K562 (cell line): ENCODE measurements around the gene SLC25A18. TPM values are rescaled to one million over a fixed set of nuclear protein-coding genes. Genes with fewer than 3 reads are reported as not detected.
A peak's percentile ranks its signal among the peaks of the same experiment; 100 is the strongest.

Experiments used
- CHD2 ChIP-seq: IDR thresholded peaks from 2 replicates; pipeline ENCODE4 v1.6.1; 2011; ENCODE audit warnings: low read depth, low read length
- CHD4 ChIP-seq: fragments of 200-600 bp; sonication (generic); IDR thresholded peaks from 3 replicates; pipeline ENCODE4 v1.6.1; 2012; ENCODE audit warnings: low read depth, mild to moderate bottlenecking, mixed read lengths, low read length, inconsistent platforms; ENCODE audit not compliant: insufficient read depth, insufficient replicate concordance, poor library complexity, severe bottlenecking
- CUX1 ChIP-seq: fragments of 200-800 bp; sonication (Bioruptor generic); IDR thresholded peaks from 2 replicates; pipeline ENCODE4 v1.6.1; 2016; ENCODE audit warnings: missing genetic modification characterization, missing compliant biosample characterization
- DPF2 ChIP-seq: fragments of 450-650 bp; IDR thresholded peaks from 2 replicates; pipeline ENCODE4 v1.6.1; 2016
- ELK1 ChIP-seq: sonication (generic); formaldehyde crosslinking; IDR thresholded peaks from 2 replicates; pipeline ENCODE4 v1.8.1; 2022; ENCODE audit warnings: missing genetic modification reagents
- GABPB2 ChIP-seq: fragments of 250-450 bp; sonication (Bioruptor Pico); conservative IDR thresholded peaks from 2 replicates; pipeline ENCODE4 v1.5.1; 2021; ENCODE audit warnings: mild to moderate bottlenecking
- GTF3C2 ChIP-seq: IDR thresholded peaks from 3 replicates; pipeline ENCODE4 v1.6.1; 2011; ENCODE audit warnings: borderline replicate concordance, mild to moderate bottlenecking, moderate library complexity; ENCODE audit not compliant: insufficient read length; ENCODE audit errors: extremely low read depth
- ILF3 ChIP-seq: fragments of 450-650 bp; IDR thresholded peaks from 2 replicates; pipeline ENCODE4 v1.6.1; 2018; ENCODE audit warnings: antibody characterized with exemption, mild to moderate bottlenecking, moderate library complexity, borderline replicate concordance
- MTF1 ChIP-seq: fragments of 250-450 bp; sonication (Bioruptor Pico); IDR thresholded peaks from 2 replicates; pipeline ENCODE4 v1.9.0; 2021; ENCODE audit warnings: moderate library complexity, mild to moderate bottlenecking, inconsistent platforms, borderline replicate concordance
- NBN ChIP-seq: fragments of 450-650 bp; IDR thresholded peaks from 2 replicates; pipeline ENCODE4 v1.6.1; 2016; ENCODE audit warnings: low read depth, mild to moderate bottlenecking
- NFIX ChIP-seq: fragments of 250-450 bp; sonication (Bioruptor Pico); IDR thresholded peaks from 2 replicates; pipeline ENCODE4 v1.4.0; 2020; ENCODE audit warnings: low read depth, mild to moderate bottlenecking, moderate library complexity
- PCBP1 ChIP-seq: fragments of 200-400 bp; formaldehyde crosslinking; IDR thresholded peaks from 2 replicates; pipeline ENCODE4 v1.6.1; 2018; ENCODE audit warnings: mild to moderate bottlenecking, low read depth, low read length; ENCODE audit not compliant: poor library complexity, severe bottlenecking
- PHF20 ChIP-seq: fragments of 450-650 bp; IDR thresholded peaks from 2 replicates; pipeline ENCODE4 v1.6.1; 2018; ENCODE audit not compliant: partially characterized antibody
- SMAD1 ChIP-seq: fragments of 150-350 bp; IDR thresholded peaks from 2 replicates; pipeline ENCODE4 v1.6.1; 2014; ENCODE audit warnings: low read length, low read depth; ENCODE audit not compliant: partially characterized antibody
- USF1 ChIP-seq: sonication (generic); formaldehyde crosslinking; IDR thresholded peaks from 2 replicates; pipeline ENCODE4 v1.9.0; 2022; ENCODE audit warnings: mild to moderate bottlenecking, missing genetic modification reagents
- WHSC1 ChIP-seq: IDR thresholded peaks from one replicate; pipeline ENCODE4 v1.6.1; 2012; ENCODE audit warnings: low read length, control low read depth, inconsistent platforms
- ZNF431 ChIP-seq: sonication (generic); formaldehyde crosslinking; IDR thresholded peaks from 2 replicates; pipeline ENCODE4 v1.8.0; 2022; ENCODE audit warnings: mild to moderate bottlenecking, missing genetic modification reagents
- ZNF717 ChIP-seq: fragments of 250-450 bp; sonication (Bioruptor Pico); IDR thresholded peaks from 2 replicates; pipeline ENCODE4 v1.5.0; 2021
- polyA plus RNA-seq, 8 experiments: library from polyadenylated mRNA; depleted of rRNA in 4 of 8; stranded (reverse) in 5 of 8; unstranded in 3 of 8; fragments of >200 nt; fragmentation: Nextera tagmentation in 2 of 8; fragmentation: Illumina TruSeq in 1 of 8; extraction: Ambion mirVana in 2 of 8; extraction: Trizol in 1 of 8; gene quantifications; 2 replicates each; pipeline versions ENCODE4 v1.2.1 to v1.2.3, GENCODE V29; 2011 to 2014; ENCODE audit warnings: inconsistent platforms in 1 of 8, missing spikeins in 1 of 8
- total RNA-seq, 7 experiments: library from RNA; depleted of rRNA in 6 of 7; stranded (reverse); fragments of >200 nt in 6 of 7; fragmentation: Illumina TruSeq in 2 of 7; extraction: Trizol in 2 of 7; gene quantifications; 2 replicates each; pipeline versions ENCODE4 v1.2.1 to v1.2.3, GENCODE V29; 2011 to 2021; ENCODE audit warnings: low replicate concordance in 1 of 7

The SLC25A18 gene
- total and polyA plus RNA-seq, 9 of the 15 experiments (the other 6 are each of a cell fraction or from before 2014, with no cell fraction given): 0.04 TPM; not detected in 8

- TF ChIP-seq GTF3C2 (no peak), ILF3 (no peak), USF1 (no peak), NBN (no peak; the same call in none of the 2 replicates), GABPB2 (CRISPR knock-in tag) (no peak), PHF20 (no peak), WHSC1 (no peak), ZNF717 (no peak), ZNF431 (CRISPR knock-in tag) (no peak), CHD2 (no peak), NFIX (CRISPR knock-in tag) (no peak), CHD4 (no peak), PCBP1 (no peak), SMAD1 (no peak), ELK1 (CRISPR knock-in tag) (no peak), CUX1 (no peak; the same call in 1 of the 2 replicates), MTF1 (no peak), DPF2 (peak; percentile 89)
Observed at GRCh38 chr22:17633217-17633997, 70.1 kb downstream of the SLC25A18 start (continued).
